ENCODE data around the gene TTC39A. TPM values are rescaled to one million over a fixed set of nuclear protein-coding genes. Genes with fewer than 3 reads are reported as not detected.

Gene TTC39A
- total RNA-seq, 1 donor from 2014 or later = 42.1 TPM

DNA sequence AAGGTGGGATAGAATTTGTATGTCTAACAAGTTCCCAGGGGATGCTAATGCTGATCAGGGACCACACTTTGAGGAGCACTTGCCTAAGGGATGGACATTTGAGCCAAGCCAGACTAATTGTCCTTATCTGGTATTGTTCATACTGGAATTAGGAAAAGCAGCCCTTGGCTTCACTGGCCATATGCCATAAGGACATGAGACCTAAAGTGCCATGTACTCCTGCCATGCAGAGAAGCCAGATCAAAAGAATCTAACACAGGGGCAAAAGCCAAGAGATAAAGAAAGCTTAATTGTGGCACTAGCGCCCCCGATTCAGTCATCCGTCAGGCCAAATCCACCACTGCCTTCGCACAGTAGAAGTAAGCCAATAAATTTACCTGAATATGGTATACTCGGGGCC, 48.6 kb downstream of the TTC39A start:
- H3K27ac ChIP-seq = no peak overlapping the region
- ATAC-seq = no peak
- H3K27me3 ChIP-seq = no peaks in the 10 kb centered on the region
- no peak overlapping the region for H3K4me3 ChIP-seq
- intact Hi-C loops (cut with DNase I) = no loop called here
- H3K9me3 ChIP-seq = no peaks in the 10 kb centered on the region
- H3K4me1 ChIP-seq = peaks cover 6% of the 10 kb centered on the region
- TF ChIP-seq CTCF (IDR thresholded peaks at IDR 0.05) = no peak
- no peaks in the 10 kb centered on the region for H3K36me3 ChIP-seq
- no peak for DNase-seq

DNA sequence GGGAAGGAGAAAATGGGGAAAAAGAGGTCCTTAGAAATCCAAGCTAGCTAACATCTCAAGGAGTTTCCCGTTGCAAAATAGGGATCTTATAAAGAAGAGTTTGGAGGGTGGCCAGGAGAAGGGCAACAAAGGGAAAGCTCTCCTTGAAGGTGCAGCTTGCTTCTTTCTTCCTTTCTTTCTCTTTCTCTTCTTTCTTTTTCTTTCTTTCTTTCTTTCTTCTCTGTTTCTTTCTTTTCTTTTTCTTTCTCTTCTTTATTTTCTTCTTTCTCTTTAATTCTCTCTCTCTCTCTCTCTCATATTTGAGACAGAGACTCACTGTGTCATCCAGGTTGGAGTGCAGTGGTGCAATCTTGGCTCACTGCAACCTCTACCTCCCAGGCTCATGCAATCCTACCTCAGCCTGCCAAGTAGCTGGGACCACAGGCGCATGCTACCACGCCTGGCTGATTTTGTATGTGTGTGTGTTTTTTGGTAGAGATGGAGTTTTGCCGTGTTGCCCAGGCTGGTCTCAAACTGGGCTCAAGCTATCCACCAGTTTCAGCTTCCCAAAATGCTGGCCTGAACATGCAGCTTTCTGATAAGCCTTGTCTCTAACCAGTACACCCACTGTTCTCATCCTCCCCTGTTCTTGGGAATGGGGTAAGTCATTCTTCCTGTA, 49.9 kb downstream of the TTC39A start:
- Histone ChIP-seq H3K27ac (no peak overlapping the region), H3K9me3 (no peaks in the 10 kb centered on the region), H3K4me1 (peaks cover 6% of the 10 kb centered on the region), H3K4me3 (no peak overlapping the region), H3K36me3 (peaks cover 8% of the 10 kb centered on the region), H3K27me3 (no peaks in the 10 kb centered on the region)
- DNase-seq (no peak), ATAC-seq (no peak)
- intact Hi-C loops (cut with DNase I) = no loop called here
- no peak for TF ChIP-seq CTCF (IDR thresholded peaks at IDR 0.05)

- DNase-seq = no peak
- Histone ChIP-seq H3K27ac (no peak overlapping the region), H3K4me3 (no peak overlapping the region), H3K27me3 (no peaks in the 10 kb centered on the region), H3K36me3 (peaks cover 22% of the 10 kb centered on the region), H3K9me3 (no peaks in the 10 kb centered on the region), H3K4me1 (no peaks in the 10 kb centered on the region)
- intact Hi-C loops (cut with DNase I) = no loop called here
- no peak for TF ChIP-seq CTCF (IDR thresholded peaks at IDR 0.05)
- no peak for ATAC-seq
Observed at GRCh38 chr1:51276286-51276685, 54.1 kb downstream of the TTC39A start.

GRCh38 chr1:51274676-51275075, 55.7 kb downstream of the TTC39A start:
- H3K27ac ChIP-seq = no peak overlapping the region
- DNase-seq = no peak
- H3K9me3 ChIP-seq = no peaks in the 10 kb centered on the region
- ATAC-seq = no peak
- H3K27me3 ChIP-seq = no peaks in the 10 kb centered on the region
- H3K4me1 ChIP-seq = no peaks in the 10 kb centered on the region
- intact Hi-C loops (cut with DNase I) = no loop called here
- H3K4me3 ChIP-seq = no peak overlapping the region
- H3K36me3 ChIP-seq = peaks cover 37% of the 10 kb centered on the region
- TF ChIP-seq CTCF (IDR thresholded peaks at IDR 0.05) = no peak

GRCh38 chr1:51272916-51273315, 57.4 kb downstream of the TTC39A start:
- H3K36me3 ChIP-seq = peaks cover 41% of the 10 kb centered on the region

More at GRCh38 chr1:51272916-51273315, 57.4 kb downstream of the TTC39A start:
- intact Hi-C loops (cut with DNase I) = no loop called here
- H3K9me3 ChIP-seq = no peaks in the 10 kb centered on the region
- ATAC-seq = no peak
- no peak for TF ChIP-seq CTCF (IDR thresholded peaks at IDR 0.05)
- no peak overlapping the region for H3K27ac ChIP-seq
- peaks cover 16% of the 10 kb centered on the region for H3K4me1 ChIP-seq
- no peak for DNase-seq
- no peak overlapping the region for H3K4me3 ChIP-seq
- no peaks in the 10 kb centered on the region for H3K27me3 ChIP-seq
